Measurements from ENCODE around the gene IFT74. TPM values are rescaled to one million over a fixed set of nuclear protein-coding genes. Genes with fewer than 3 reads are reported as not detected.
A peak's percentile ranks its signal among the peaks of the same experiment; 100 is the strongest.

Gene IFT74
- total RNA-seq, 1 experiment from 2014 or later, result 6.2 TPM

GRCh38 chr9:27022920-27023319, 66.7 kb downstream of the IFT74 start:
- no TSS peak for BruUV-seq (replicated peaks)

DNA sequence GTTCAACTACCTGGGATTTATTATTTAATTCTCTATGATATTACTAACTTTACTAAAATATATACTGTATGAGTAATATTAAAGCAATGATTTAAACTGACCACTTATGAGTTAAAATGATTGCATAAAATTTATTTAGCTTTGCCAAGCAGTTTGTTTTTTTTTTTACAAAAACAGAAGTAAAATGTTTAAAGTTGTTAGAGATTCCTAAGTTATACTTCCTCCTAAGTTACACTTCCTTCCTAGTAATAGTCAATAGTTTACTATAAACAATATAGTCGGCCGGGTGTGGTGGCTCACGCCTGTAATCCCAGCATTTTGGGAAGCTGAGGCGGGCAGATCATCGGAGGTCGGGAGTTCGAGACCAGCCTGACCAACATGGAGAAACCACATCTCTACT, 73.0 kb downstream of the IFT74 start:
- ChIA-PET CTCF (no interaction called here), POLR2A (ENCODE audit: unreplicated experiment) (no interaction called here)
- Histone ChIP-seq H3K36me3 (ENCODE audit: low read depth, low read length) (no peaks in the 10 kb centered on the region), H3K9ac (ENCODE audit: low read length) (no peak overlapping the region), H3K9me2 (replicated peaks; ENCODE audit: low read length) (no peaks in the 10 kb centered on the region), H3K79me2 (ENCODE audit: low read length) (no peaks in the 10 kb centered on the region), H3K4me2 (ENCODE audit: low read length) (no peak overlapping the region), H3K9me3 (ENCODE audit: low read length) (no peaks in the 10 kb centered on the region), H3K4me1 (ENCODE audit: insufficient read depth, low read length) (no peaks in the 10 kb centered on the region), H3K27ac (ENCODE audit: low read length) (no peak overlapping the region), H3F3A (ENCODE audit: low read length, unreplicated experiment) (no peaks in the 10 kb centered on the region), H3K4me3 (ENCODE audit: low read length) (no peak overlapping the region), H2AFZ (ENCODE audit: low read length) (no peak overlapping the region), H4K20me1 (ENCODE audit: low read length) (no peaks in the 10 kb centered on the region), H3K27me3 (ENCODE audit: low read length) (no peaks in the 10 kb centered on the region)
- ATAC-seq, result no peak
- BruUV-seq (replicated peaks), result no TSS peak
- no peak for TF ChIP-seq EZH2phosphoT487 (IDR thresholded peaks at IDR 0.05; ENCODE audit: borderline replicate concordance, low read length)
- no peak for TF ChIP-seq CTCF (conservative IDR thresholded peaks at IDR 0.05; ENCODE audit: low read depth, low read length)
- no peak for TF ChIP-seq EZH2 (IDR thresholded peaks at IDR 0.05; ENCODE audit: low read length, unreplicated experiment)
- intact Hi-C loops (cut with micrococcal nuclease), result no loop called here
- no peak for DNase-seq

More at GRCh38 chr9:27022920-27023319, 66.7 kb downstream of the IFT74 start:
- no peaks in the 10 kb centered on the region for H3K9me2 ChIP-seq (replicated peaks; ENCODE audit: low read length)
- H3K27ac ChIP-seq (ENCODE audit: low read length), result no peak overlapping the region
- DNase-seq (no peak), ATAC-seq (no peak)
- CTCF ChIA-PET, result no interaction called here
- no peaks in the 10 kb centered on the region for H3K9me3 ChIP-seq (ENCODE audit: low read length)
- no peak overlapping the region for H3K9ac ChIP-seq (ENCODE audit: low read length)
- H3K4me2 ChIP-seq (ENCODE audit: low read length), result no peak overlapping the region
- H3K79me2 ChIP-seq (ENCODE audit: low read length), result no peaks in the 10 kb centered on the region
- H3K36me3 ChIP-seq (ENCODE audit: low read depth, low read length), result no peaks in the 10 kb centered on the region
- H3K4me1 ChIP-seq (ENCODE audit: insufficient read depth, low read length), result no peaks in the 10 kb centered on the region
- H4K20me1 ChIP-seq (ENCODE audit: low read length), result no peaks in the 10 kb centered on the region
- no peak overlapping the region for H3K4me3 ChIP-seq (ENCODE audit: low read length)
- no peaks in the 10 kb centered on the region for H3K27me3 ChIP-seq (ENCODE audit: low read length)
- intact Hi-C loops (cut with micrococcal nuclease), result no loop called here
- H2AFZ ChIP-seq (ENCODE audit: low read length), result no peak overlapping the region
- TF ChIP-seq CTCF (conservative IDR thresholded peaks at IDR 0.05; ENCODE audit: low read depth, low read length) (no peak), EZH2phosphoT487 (IDR thresholded peaks at IDR 0.05; ENCODE audit: borderline replicate concordance, low read length) (no peak), EZH2 (IDR thresholded peaks at IDR 0.05; ENCODE audit: low read length, unreplicated experiment) (no peak)
- H3F3A ChIP-seq (ENCODE audit: low read length, unreplicated experiment), result no peaks in the 10 kb centered on the region
- POLR2A ChIA-PET (ENCODE audit: unreplicated experiment), result no interaction called here

- Histone ChIP-seq H3F3A (ENCODE audit: low read length, unreplicated experiment) (no peaks in the 10 kb centered on the region), H4K20me1 (ENCODE audit: low read length) (no peaks in the 10 kb centered on the region), H3K27ac (ENCODE audit: low read length) (no peak overlapping the region), H3K4me1 (ENCODE audit: insufficient read depth, low read length) (no peaks in the 10 kb centered on the region), H3K9me2 (replicated peaks; ENCODE audit: low read length) (no peaks in the 10 kb centered on the region), H3K36me3 (ENCODE audit: low read depth, low read length) (no peaks in the 10 kb centered on the region), H3K9me3 (ENCODE audit: low read length) (no peaks in the 10 kb centered on the region), H3K4me2 (ENCODE audit: low read length) (no peak overlapping the region), H2AFZ (ENCODE audit: low read length) (no peak overlapping the region), H3K27me3 (ENCODE audit: low read length) (no peaks in the 10 kb centered on the region), H3K4me3 (ENCODE audit: low read length) (no peak overlapping the region), H3K79me2 (ENCODE audit: low read length) (no peaks in the 10 kb centered on the region), H3K9ac (ENCODE audit: low read length) (no peak overlapping the region)
- peak; percentile 58 for ATAC-seq
- intact Hi-C loops (cut with micrococcal nuclease), result loop anchor here (1.0 to 10.0 kb wide), 3 partner anchors 163 to 511 kb away; no protein-coding TSS in a partner anchor
- CTCF ChIA-PET, result no interaction called here
- POLR2A ChIA-PET (ENCODE audit: unreplicated experiment), result no interaction called here
- TF ChIP-seq EZH2 (IDR thresholded peaks at IDR 0.05; ENCODE audit: low read length, unreplicated experiment) (no peak), CTCF (conservative IDR thresholded peaks at IDR 0.05; ENCODE audit: low read depth, low read length) (peak; percentile 78)
- DNase-seq, result peak; percentile 78
- no TSS peak for BruUV-seq (replicated peaks)
Measured at GRCh38 chr9:27033815-27034403, 77.7 kb downstream of the IFT74 start.
